ENCODE measurements around the gene DTX3.

The DTX3 gene

GRCh38 chr12:57620245-57620935, 15.8 kb downstream of the DTX3 start:
- no peak for DNase-seq (ENCODE audit: low read depth)

- no peak for DNase-seq (ENCODE audit: low read depth)
Measured at GRCh38 chr12:57620936-57621496, 16.4 kb downstream of the DTX3 start.

GRCh38 chr12:57621497-57622292, 17.1 kb downstream of the DTX3 start:
- DNase-seq (ENCODE audit: low read depth), result no peak

- DNase-seq (ENCODE audit: low read depth), result no peak
Measured at GRCh38 chr12:57622293-57623245, 17.9 kb downstream of the DTX3 start.

- DNase-seq (ENCODE audit: low read depth), result no peak
Measured at GRCh38 chr12:57623385-57623784, 18.8 kb downstream of the DTX3 start.

- no peak for DNase-seq (ENCODE audit: low read depth)
Measured at GRCh38 chr12:57623811-57624390, 19.3 kb downstream of the DTX3 start.

- DNase-seq (ENCODE audit: low read depth), result no peak
Measured at GRCh38 chr12:57624441-57625220, 20.0 kb downstream of the DTX3 start.

- no peak for DNase-seq (ENCODE audit: low read depth)
Measured at GRCh38 chr12:57625261-57626032, 20.8 kb downstream of the DTX3 start.

GRCh38 chr12:57626111-57626920, 21.7 kb downstream of the DTX3 start:
- no peak for DNase-seq (ENCODE audit: low read depth)

GRCh38 chr12:57626921-57627445, 22.4 kb downstream of the DTX3 start:
- no peak for DNase-seq (ENCODE audit: low read depth)

GRCh38 chr12:57627501-57628279, 23.1 kb downstream of the DTX3 start:
- DNase-seq (ENCODE audit: low read depth), result no peak

GRCh38 chr12:57628280-57629191, 23.9 kb downstream of the DTX3 start:
- no peak for DNase-seq (ENCODE audit: low read depth)

GRCh38 chr12:57629897-57630471, 25.4 kb downstream of the DTX3 start:
- no peak for DNase-seq (ENCODE audit: low read depth)

- no peak for DNase-seq (ENCODE audit: low read depth)
Measured at GRCh38 chr12:57630891-57631433, 26.3 kb downstream of the DTX3 start.

GRCh38 chr12:57631566-57632072, 27.0 kb downstream of the DTX3 start:
- no peak for DNase-seq (ENCODE audit: low read depth)
